HS-27A (cell line): ENCODE data around the gene BBOF1.
"Not testable (repeated sequence)": the region's sequence is repeated elsewhere in the genome, so short reads cannot be mapped to it uniquely, and the experiment has no call there.

ENCODE experiments used
- DNase-seq: peaks from one replicate; pipeline ENCODE4 v3.0.0-alpha.2; 2012; ENCODE audit warnings: low read depth, missing footprints

Gene BBOF1

DNA sequence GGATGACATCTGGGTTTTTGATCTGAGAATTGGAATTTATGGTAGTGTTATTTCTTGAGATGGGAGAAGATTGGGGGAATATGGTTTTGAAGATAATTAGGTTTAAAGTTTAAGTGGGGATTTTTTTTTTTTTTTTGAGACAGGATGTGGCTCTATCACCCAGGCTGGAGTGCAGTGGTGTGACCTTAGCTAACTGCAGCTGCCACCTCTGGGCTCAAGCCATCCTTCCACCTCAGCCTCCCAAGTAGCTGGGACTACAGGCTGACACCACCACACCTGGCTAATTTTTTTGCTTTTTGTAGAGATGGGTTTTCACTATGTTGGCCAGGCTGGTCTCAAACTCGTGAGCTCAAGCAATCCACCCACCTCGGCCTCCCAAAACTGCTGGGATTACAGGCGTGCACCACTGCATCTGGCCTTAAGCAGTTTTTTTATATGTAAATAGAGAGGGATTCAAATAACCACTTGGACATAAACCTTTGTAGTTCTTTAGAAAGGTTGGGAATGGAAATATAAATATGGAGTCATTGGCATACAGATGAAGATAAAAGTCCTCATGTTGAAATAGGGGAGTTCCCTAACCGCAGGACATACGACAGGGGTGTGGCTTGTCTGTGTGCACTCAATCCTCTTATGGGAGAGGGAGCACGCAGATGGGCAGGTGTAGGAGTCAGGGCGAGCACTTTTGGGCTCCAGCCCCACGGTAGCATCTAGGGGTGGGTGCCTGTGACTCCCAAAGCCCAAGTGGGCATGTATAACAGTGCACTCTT is 70.3 kb downstream of the BBOF1 start:
- no peak for DNase-seq

DNA sequence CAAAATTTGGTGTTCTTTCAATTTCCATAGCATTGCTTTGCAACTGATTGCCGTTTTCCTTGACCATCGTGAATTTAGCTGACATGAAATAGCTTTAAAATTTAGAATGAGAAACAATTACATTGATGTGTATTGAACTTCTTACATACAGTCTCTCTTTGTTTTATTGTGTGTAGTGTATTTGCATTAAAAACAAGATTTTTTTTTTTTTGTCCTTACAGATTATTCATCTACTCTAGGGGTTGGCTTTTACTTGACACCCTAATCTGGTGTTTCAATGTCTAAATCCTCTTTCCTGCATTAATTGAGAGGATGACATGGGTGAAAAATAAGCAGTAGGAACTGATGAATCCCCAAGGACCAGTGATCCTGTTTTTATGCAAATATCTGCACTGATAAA is 86.2 kb downstream of the BBOF1 start:
- no peak for DNase-seq

GRCh38 chr14:74109369-74109768 is 90.2 kb downstream of the BBOF1 start:
- DNase-seq = no peak

DNA sequence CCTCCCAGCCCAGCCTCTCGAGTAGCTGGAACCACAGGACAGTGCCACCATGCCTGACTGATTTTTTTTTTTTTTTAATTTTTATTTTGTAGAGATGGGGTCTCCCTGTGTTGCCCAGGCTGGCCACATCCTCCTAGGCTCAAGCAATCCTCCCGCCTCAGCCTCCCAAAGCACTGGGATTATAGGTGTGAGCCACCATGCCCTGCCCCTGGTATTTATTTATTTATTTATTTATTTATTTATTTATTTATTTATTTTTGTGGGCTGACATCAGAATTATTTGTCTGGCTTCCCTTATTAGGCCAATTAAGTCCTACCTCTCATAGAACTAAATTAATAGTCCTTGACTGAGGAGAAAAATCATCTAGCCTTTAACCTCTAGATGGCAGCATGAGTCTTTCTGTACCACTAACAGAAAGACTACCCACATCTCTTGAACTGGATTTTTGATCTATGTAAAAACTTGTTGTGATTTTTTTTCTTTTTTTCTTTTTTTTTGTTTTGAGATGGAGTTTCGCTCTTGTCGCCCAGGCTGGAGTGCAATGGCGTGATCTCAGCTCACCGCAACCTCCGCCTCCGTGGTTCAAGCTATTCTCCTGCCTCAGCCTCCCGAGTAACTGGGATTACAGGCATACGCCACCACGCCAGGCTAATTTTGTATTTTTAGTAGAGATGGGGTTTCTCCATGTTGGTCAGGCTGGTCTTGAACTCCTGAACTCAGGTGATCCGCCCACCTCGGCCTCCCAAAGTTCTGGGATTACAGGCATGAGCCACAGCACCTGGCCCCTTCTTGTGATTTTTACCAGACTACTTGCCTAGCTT is 92.5 kb downstream of the BBOF1 start:
- DNase-seq = not testable (repeated sequence)
